NCI-H345 treated with DMSO at 0.1 percent for 48 hours (cell line): ENCODE measurements around the gene MT1M.

Experiments used
- DNase-seq: peaks from one replicate; lab custom pipeline; 2025; ENCODE audit not compliant: unreplicated experiment; lab: John Stamatoyannopoulos, UW

The MT1M gene

GRCh38 chr16:56625943-56626654 lies 6.4 kb upstream of the MT1M start:
- no peak for DNase-seq

GRCh38 chr16:56626685-56627084 lies 5.8 kb upstream of the MT1M start:
- no peak for DNase-seq

GRCh38 chr16:56628486-56629350 lies 3.7 kb upstream of the MT1M start:
- no peak for DNase-seq

- DNase-seq = no peak
These were observed 2.9 kb upstream of the MT1M start for GRCh38 chr16:56629531-56629930.

- DNase-seq = no peak
These were observed 2.3 kb upstream of the MT1M start for GRCh38 chr16:56630134-56630533.

DNA sequence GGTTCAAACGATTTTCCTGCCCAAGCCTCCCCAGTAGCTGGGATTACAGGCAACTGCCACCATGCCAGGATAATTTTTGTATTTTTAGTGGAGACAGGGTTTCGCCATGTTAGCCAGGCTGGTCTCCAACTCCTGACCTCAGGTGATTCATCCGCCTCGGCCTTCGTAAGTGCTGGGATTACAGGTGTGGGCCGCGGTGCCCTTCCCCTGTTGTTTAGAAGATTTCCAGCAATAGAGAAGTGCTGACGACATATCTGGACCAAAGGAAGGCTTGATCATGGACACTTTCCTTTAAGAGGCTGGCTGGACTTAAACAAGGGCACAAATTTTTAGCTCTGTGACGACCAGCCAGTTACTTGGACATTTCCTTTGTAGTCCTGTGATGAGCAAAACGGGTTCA lies 1.3 kb upstream of the MT1M start:
- no peak for DNase-seq

DNA sequence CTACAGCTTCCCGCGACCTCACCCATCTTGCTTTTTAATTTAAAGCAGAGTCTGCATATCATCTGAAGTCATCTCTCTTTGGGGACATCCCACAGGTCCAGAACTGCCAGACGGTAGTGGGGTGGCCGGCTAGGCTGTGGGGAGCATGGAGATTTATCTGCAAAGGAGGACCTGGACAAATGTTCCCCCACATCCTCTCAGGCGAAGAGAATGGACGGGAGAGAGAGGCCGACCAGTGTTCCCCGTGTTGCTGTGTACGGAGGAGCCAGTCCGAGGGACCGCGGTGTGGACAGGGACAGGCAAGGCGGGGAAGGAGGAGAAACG lies 665 bp upstream of the MT1M start:
- DNase-seq = no peak

GRCh38 chr16:56632848-56633365 lies 448 bp downstream of the MT1M start:
- no peak for DNase-seq

GRCh38 chr16:56633535-56633934 lies 1.1 kb downstream of the MT1M start:
- no peak for DNase-seq

GRCh38 chr16:56634715-56635440 lies 2.4 kb downstream of the MT1M start:
- no peak for DNase-seq

GRCh38 chr16:56635441-56635967 lies 3.0 kb downstream of the MT1M start:
- no peak for DNase-seq

- no peak for DNase-seq
These were observed 4.4 kb downstream of the MT1M start for GRCh38 chr16:56636616-56637413.

DNA sequence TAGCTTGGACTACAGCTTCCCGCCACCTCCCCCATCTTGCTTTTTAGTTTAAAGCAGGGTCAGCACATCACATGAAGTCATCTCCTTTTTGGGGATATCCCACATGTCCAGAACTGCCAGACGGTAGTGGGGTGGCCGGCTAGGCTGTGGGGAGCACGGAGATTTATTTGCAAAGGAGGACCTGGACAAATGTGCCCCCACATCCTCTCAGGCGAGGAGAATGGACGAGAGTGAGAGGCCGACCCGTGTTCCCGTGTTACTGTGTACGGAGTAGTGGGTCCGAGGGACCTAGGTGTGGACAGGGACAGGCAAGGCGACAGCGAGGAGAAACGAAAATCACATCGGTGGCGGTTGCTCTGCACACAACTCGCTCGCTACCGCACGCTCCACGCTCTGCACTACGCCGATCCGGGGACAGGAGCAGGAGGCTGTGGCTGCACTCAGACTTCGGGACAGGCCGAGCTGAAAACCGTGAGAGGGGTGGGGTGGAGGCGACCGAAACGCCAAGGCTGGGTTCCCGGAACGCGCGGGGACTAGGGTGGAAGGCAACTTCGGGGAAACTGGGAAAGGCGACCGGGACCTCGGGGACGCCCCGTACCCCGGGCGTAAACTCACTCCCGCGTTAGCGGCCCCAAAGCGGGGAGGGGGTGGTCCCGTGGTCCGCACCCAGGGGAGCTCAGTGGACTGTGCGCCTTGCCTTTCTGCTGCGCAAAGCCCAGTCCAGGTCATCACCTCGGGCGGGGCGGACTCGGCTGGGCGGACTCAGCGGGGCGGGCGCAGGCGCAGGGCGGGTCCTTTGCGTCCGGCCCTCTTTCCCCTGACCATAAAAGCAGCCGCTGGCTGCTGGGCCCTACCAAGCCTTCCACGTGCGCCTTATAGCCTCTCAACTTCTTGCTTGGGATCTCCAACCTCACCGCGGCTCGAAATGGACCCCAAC lies 5.6 kb downstream of the MT1M start, which contains the start of gene MT1A:
MT1A (plus strand) TSS at position 853 of the 937 bp plus-strand sequence; CDS start at position 926, 73 bp downstream.
- DNase-seq = no peak

DNA sequence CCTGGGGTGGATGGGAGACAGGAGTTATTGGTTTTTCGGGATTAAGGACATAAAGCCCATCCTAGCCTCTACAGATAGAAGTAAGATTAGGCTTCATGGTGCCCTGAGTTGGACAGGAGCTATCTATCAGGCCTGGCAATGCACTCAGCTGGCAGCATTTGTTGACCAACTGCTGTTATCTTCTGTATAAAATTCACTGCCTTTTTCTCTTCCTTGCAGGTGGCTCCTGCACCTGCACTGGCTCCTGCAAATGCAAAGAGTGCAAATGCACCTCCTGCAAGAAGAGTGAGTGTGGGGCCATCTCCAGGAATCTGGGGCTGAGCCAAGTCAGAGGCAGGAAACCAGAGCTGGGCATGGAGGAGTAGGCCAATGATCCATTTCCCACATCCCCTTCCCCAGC lies 6.6 kb downstream of the MT1M start:
- DNase-seq = no peak

DNA sequence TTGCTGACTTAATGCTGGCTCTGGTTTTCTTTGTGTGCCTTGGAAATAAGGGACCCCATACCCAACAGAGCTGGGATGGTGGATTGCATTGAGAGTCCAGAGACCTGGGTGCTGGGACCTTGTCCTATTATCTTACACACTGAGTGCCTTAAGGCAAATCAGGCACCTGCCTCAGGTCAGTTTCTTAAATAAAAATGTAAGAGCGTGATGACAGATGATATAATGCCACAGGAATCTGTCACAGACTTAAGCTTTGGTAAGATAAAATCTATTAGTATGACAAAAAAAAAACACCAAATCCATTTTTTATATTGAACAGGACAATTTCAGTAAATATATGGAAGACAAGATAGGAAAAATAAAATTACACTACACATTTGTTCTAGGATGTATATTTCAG lies 7.6 kb downstream of the MT1M start:
- no peak for DNase-seq

DNA sequence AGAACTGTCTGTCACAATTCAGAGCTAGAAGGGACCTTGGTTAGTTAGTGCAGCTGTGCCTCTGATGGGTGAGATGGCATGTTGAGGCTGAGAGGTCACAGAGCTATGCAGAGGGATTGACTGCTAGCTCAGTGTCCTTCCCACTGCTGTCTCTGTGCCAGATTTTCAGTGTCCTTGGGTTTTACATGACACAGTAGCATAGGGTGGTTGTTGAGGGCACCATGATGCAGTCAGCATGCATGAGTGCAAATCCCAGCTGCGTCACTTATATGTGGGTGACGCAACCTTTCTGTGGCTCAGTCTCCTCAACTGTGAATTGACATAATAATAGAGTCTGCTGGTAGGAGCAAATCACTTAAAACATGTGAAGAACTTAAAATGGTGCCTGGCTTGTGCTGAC lies 8.7 kb downstream of the MT1M start:
- DNase-seq = no peak

DNA sequence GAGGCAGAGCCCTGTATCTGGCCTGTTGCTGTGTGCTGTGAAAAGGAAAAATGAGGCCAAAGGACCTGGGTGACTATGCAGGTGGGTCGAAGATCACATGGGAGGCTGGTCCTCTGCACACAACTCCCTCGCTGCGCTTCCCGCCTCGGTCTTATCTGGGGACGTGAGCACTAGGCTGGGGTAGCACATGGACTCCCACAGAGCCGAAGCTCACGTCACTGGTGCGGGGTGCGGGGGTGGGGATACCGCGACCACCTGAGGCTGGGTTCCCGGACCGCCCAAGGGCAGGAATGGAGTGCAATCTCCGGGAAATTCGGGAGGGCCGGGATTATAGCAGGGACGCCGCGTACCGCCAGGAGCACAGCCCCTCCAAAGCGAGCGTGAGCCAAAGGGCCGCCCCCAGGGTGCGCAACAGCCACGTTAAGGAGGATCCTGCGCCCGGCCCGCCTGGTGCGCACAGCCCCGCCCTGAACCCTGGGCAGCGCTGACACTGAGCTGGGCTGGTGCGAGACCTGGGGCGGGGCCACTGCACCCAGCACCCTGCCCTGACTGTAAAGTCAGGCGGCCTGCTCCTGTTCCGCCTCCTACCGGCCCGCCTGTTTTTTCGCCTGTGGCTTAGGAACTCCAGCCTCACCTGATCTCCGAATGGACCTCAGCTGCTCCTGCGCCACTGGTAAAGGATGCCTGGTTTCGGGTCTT lies 10.8 kb downstream of the MT1M start:
- no peak for DNase-seq

DNA sequence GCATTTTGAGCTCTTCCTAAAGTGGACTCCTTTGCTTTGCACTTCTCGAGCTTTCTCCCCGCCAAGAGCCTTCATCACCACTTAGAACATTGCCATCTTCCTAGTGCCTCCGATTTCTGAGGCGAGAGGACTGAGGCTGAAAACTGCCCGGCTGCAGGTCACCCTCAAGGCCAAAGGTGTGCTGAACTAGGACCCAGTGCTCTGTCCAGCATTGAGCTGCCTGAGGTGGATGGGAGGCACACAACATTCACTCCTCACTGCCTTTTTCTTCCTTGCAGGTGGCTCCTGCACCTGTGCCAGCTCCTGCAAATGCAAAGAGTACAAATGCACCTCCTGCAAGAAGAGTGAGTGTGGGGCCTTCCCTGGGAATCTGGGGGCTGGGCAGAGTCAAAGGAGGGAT lies 11.4 kb downstream of the MT1M start:
- no peak for DNase-seq

- DNase-seq = no peak
These were observed 12.9 kb downstream of the MT1M start for GRCh38 chr16:56645311-56645710.
